Adipocyte (in vitro differentiated cells): ENCODE data around the gene CTU2.

Source experiments
- DNase-seq: peaks from one replicate; pipeline ENCODE4 v3.0.0-alpha.2; 2015; ENCODE audit warnings: low read depth
- H3K27me3 ChIP-seq: replicated peaks from 2 replicates; pipeline ENCODE4 v1.7.0; 2013; ENCODE audit warnings: mild to moderate bottlenecking, low read length, moderate library complexity; ENCODE audit not compliant: control insufficient read depth, insufficient read depth
- H3K36me3 ChIP-seq: 2 replicates; pipeline ENCODE4 v1.7.0; 2013; ENCODE audit warnings: low read length, mild to moderate bottlenecking, moderate library complexity; ENCODE audit not compliant: control insufficient read depth, insufficient read depth, severe bottlenecking
- H3K4me1 ChIP-seq: 2 replicates; pipeline ENCODE4 v1.7.0; 2013; ENCODE audit warnings: mild to moderate bottlenecking, low read length, moderate library complexity; ENCODE audit not compliant: control insufficient read depth, insufficient read depth
- H3K4me3 ChIP-seq: 2 replicates; pipeline ENCODE4 v1.7.0; 2013; ENCODE audit warnings: mild to moderate bottlenecking, low read length, moderate library complexity
- H3K9ac ChIP-seq: 2 replicates; pipeline ENCODE4 v1.7.0; 2013; ENCODE audit warnings: mild to moderate bottlenecking, low read length, moderate library complexity
- H3K9me3 ChIP-seq: 2 replicates; pipeline ENCODE4 v1.7.0; 2013; ENCODE audit warnings: mild to moderate bottlenecking, low read length, moderate library complexity; ENCODE audit not compliant: control insufficient read depth

Gene CTU2

DNA sequence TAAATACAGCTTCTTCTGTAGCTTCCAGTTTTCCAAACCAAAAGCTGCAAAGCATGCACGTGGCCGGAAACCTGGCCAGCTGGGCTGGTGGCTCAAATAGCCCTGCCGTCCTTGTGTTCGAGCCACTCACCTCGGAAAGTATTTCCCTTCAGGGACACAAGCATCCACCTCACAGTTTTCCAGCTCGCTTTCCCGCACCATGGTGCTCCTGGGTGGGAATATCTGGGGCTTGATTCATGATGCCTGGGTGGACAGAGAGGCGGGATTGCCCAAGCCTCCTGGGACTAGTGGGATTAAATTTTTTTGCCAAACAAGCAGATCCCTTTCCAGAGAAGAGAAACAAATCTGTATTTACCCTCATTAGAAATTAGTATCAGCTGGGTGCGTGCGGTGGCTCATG, 36.3 kb upstream of the CTU2 start:
- Histone ChIP-seq H3K27me3 (no peaks in the 10 kb centered on the region), H3K4me1 (peaks cover 15% of the 10 kb centered on the region), H3K36me3 (peaks cover 5% of the 10 kb centered on the region), H3K4me3 (no peak overlapping the region), H3K9ac (no peak overlapping the region), H3K9me3 (no peaks in the 10 kb centered on the region)
- no peak for DNase-seq

GRCh38 chr16:88671806-88672205, 34.5 kb upstream of the CTU2 start:
- no peaks in the 10 kb centered on the region for H3K27me3 ChIP-seq
- DNase-seq = no peak
- peaks cover 11% of the 10 kb centered on the region for H3K4me1 ChIP-seq
- H3K9me3 ChIP-seq = no peaks in the 10 kb centered on the region
- peaks cover 4% of the 10 kb centered on the region for H3K36me3 ChIP-seq
- no peak overlapping the region for H3K9ac ChIP-seq
- H3K4me3 ChIP-seq = no peak overlapping the region

DNA sequence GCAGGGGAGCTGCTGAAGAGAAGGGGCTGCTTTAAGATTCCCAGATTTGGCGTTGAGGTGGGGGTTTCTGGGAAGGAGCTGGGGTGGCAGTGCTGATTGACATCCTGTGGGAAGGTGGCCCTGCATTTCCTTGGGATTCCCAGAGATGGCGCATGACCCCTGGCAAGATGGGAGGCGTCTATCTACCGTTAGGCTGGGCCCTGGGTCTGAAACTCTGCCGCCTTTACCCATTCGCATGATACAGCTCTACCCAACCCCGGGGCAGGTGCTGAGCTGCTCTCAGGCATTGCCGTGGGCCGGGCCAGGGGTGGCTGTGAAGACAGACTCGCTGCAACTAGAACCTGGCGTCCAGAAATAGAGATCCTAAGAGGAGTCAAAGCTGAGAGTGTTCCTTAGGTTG, 33.5 kb upstream of the CTU2 start:
- H3K27me3 ChIP-seq = peaks cover 4% of the 10 kb centered on the region
- H3K9me3 ChIP-seq = no peaks in the 10 kb centered on the region
- H3K9ac ChIP-seq = no peak overlapping the region
- H3K36me3 ChIP-seq = peaks cover 4% of the 10 kb centered on the region
- peaks cover 14% of the 10 kb centered on the region for H3K4me1 ChIP-seq
- no peak overlapping the region for H3K4me3 ChIP-seq
- no peak for DNase-seq

GRCh38 chr16:88673716-88674379, 32.5 kb upstream of the CTU2 start:
- Histone ChIP-seq H3K9ac (no peak overlapping the region), H3K27me3 (peaks cover 5% of the 10 kb centered on the region), H3K9me3 (no peaks in the 10 kb centered on the region), H3K4me3 (no peak overlapping the region), H3K36me3 (peaks cover 4% of the 10 kb centered on the region), H3K4me1 (peaks cover 24% of the 10 kb centered on the region)
- DNase-seq = no peak

- Histone ChIP-seq H3K36me3 (peaks cover 4% of the 10 kb centered on the region), H3K9me3 (no peaks in the 10 kb centered on the region), H3K4me1 (peaks cover 18% of the 10 kb centered on the region), H3K27me3 (peaks cover 5% of the 10 kb centered on the region), H3K4me3 (no peak overlapping the region), H3K9ac (no peak overlapping the region)
- DNase-seq = no peak
Observed at GRCh38 chr16:88676502-88677242, 29.6 kb upstream of the CTU2 start.

GRCh38 chr16:88677721-88678120, 28.6 kb upstream of the CTU2 start:
- peaks cover 5% of the 10 kb centered on the region for H3K27me3 ChIP-seq
- no peak overlapping the region for H3K9ac ChIP-seq
- peaks cover 4% of the 10 kb centered on the region for H3K36me3 ChIP-seq
- H3K9me3 ChIP-seq = no peaks in the 10 kb centered on the region
- peaks cover 18% of the 10 kb centered on the region for H3K4me1 ChIP-seq
- no peak overlapping the region for H3K4me3 ChIP-seq
- no peak for DNase-seq

- no peaks in the 10 kb centered on the region for H3K9me3 ChIP-seq
- no peak for DNase-seq
- H3K4me3 ChIP-seq = no peak overlapping the region
- peaks cover 5% of the 10 kb centered on the region for H3K27me3 ChIP-seq
- H3K4me1 ChIP-seq = peaks cover 18% of the 10 kb centered on the region
- no peak overlapping the region for H3K9ac ChIP-seq
- H3K36me3 ChIP-seq = peaks cover 4% of the 10 kb centered on the region
Observed at GRCh38 chr16:88678224-88678979, 27.9 kb upstream of the CTU2 start.

- H3K4me1 ChIP-seq = peaks cover 30% of the 10 kb centered on the region
- H3K4me3 ChIP-seq = no peak overlapping the region
- H3K9ac ChIP-seq = no peak overlapping the region
- no peaks in the 10 kb centered on the region for H3K36me3 ChIP-seq
- H3K9me3 ChIP-seq = no peaks in the 10 kb centered on the region
- peaks cover 13% of the 10 kb centered on the region for H3K27me3 ChIP-seq
- DNase-seq = no peak
Observed at GRCh38 chr16:88680554-88681083, 25.7 kb upstream of the CTU2 start.

DNA sequence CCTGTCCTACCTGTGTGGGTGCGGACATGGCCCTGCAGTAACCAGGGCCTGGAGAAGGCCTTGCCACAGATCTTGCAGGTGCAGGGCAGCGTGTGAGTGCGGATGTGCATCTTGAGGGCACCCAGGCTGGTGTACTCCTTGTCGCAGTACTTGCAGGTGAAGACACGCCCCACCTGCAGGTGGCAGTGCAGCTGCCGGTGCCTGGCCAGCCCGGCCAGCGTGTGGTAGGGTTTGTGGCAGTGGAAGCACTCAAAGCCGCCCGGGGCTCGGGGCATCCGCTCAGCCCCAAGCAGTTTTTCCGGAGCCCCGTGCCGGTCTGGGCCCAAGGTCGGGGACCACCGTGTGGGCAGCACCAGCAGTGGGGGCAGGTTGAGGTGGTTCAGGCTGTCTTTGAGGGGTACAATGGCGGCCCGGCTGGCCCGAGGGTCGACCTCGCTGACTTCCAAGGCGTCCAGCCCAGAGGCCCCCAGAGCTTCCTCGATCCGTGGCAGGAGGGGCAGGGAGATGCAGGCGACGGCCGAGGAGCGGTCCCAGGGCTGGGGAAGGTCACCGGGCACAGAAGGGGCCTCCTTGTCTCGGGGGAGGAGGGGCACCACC, 25.1 kb upstream of the CTU2 start:
- no peak for DNase-seq
- Histone ChIP-seq H3K4me3 (no peak overlapping the region), H3K9me3 (no peaks in the 10 kb centered on the region), H3K36me3 (no peaks in the 10 kb centered on the region), H3K4me1 (peaks cover 30% of the 10 kb centered on the region), H3K27me3 (peaks cover 13% of the 10 kb centered on the region), H3K9ac (no peak overlapping the region)

GRCh38 chr16:88681709-88682451, 24.4 kb upstream of the CTU2 start:
- Histone ChIP-seq H3K36me3 (no peaks in the 10 kb centered on the region), H3K27me3 (peaks cover 13% of the 10 kb centered on the region), H3K9me3 (no peaks in the 10 kb centered on the region), H3K4me3 (no peak overlapping the region), H3K4me1 (peaks cover 34% of the 10 kb centered on the region), H3K9ac (no peak overlapping the region)
- DNase-seq = no peak
